Epithelial cell of esophagus (primary cell): Measurements from ENCODE around the gene TLE5.

Experiments
- DNase-seq: peaks from one replicate; pipeline ENCODE4 v3.0.0; 2010; ENCODE audit warnings: low read depth
- H3K4me3 ChIP-seq: 2 replicates; pipeline ENCODE4 v1.5.1; 2011; ENCODE audit warnings: mild to moderate bottlenecking, low read length, control low read depth
- CTCF ChIP-seq: IDR thresholded peaks from 2 replicates; pipeline ENCODE4 v1.5.1; 2011; ENCODE audit warnings: low read depth, mild to moderate bottlenecking, low read length, control low read depth, inconsistent platforms; ENCODE audit not compliant: insufficient read depth; ENCODE audit errors: missing control alignments

Gene TLE5

GRCh38 chr19:3028305-3029064, 33.8 kb downstream of the TLE5 start:
- H3K4me3 ChIP-seq = peak overlapping the region; percentile 39
- DNase-seq = no peak
- TF ChIP-seq CTCF = no peak

- TF ChIP-seq CTCF = no peak
- no peak overlapping the region for H3K4me3 ChIP-seq
- DNase-seq = no peak
These were observed 34.4 kb downstream of the TLE5 start for GRCh38 chr19:3027981-3028304.

GRCh38 chr19:3027292-3027691, 35.0 kb downstream of the TLE5 start:
- H3K4me3 ChIP-seq = no peak overlapping the region
- no peak for DNase-seq
- no peak for TF ChIP-seq CTCF

GRCh38 chr19:3026768-3027167, 35.5 kb downstream of the TLE5 start:
- no peak overlapping the region for H3K4me3 ChIP-seq
- DNase-seq = no peak
- TF ChIP-seq CTCF = no peak

GRCh38 chr19:3025549-3025886, 36.8 kb downstream of the TLE5 start:
- no peak for TF ChIP-seq CTCF
- no peak for DNase-seq
- no peak overlapping the region for H3K4me3 ChIP-seq

- no peak for TF ChIP-seq CTCF
- no peak overlapping the region for H3K4me3 ChIP-seq
- no peak for DNase-seq
These were observed 37.3 kb downstream of the TLE5 start for GRCh38 chr19:3024870-3025548.

- peak; percentile 29 for DNase-seq
- no peak overlapping the region for H3K4me3 ChIP-seq
- no peak for TF ChIP-seq CTCF
These were observed 37.8 kb downstream of the TLE5 start for GRCh38 chr19:3024509-3024869.
